ENCODE measurements around the gene SULF2. TPM values are rescaled to one million over a fixed set of nuclear protein-coding genes. Genes with fewer than 3 reads are reported as not detected.

SULF2 gene
- total and polyA plus RNA-seq, 2 of the 13 experiments (the other 11 are each of a cell fraction or from before 2014, with no cell fraction given), result 7.2 to 50.9 TPM

DNA sequence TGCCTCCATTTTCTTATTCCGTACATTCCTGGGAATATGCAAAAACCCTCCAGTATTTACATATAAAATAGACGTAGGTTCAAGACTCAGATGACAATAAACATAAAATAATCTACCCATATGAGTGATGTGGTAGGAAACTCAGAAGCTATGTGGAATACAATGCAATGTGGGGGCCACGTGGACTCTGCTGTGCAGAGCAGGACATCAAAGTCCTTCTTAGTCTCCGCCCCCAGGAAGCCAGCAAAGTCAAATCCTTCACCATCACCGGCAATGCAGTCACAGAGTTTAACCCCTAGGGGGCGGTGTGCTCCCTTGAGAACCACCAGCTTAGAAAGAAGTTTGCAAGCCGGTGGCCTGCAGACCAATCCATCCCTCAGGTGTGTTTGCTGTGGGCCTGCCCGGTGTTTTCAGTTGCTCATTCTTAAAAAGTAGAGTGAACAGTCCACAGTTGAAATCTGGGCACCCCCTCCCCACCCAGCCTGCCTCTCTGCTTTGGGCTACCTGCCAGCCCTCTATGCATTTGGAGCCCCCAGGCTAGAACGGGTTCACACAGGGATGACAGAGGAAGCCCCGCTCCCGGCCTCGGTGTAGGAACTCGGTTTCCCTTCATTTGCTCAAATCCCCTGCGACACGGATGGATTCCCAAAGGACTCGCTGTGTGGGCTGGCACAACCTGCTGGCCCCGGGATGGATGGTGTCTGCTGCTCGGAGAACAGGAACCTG lies 59.9 kb downstream of the SULF2 start (continued):
- TF ChIP-seq, protein P1, sequence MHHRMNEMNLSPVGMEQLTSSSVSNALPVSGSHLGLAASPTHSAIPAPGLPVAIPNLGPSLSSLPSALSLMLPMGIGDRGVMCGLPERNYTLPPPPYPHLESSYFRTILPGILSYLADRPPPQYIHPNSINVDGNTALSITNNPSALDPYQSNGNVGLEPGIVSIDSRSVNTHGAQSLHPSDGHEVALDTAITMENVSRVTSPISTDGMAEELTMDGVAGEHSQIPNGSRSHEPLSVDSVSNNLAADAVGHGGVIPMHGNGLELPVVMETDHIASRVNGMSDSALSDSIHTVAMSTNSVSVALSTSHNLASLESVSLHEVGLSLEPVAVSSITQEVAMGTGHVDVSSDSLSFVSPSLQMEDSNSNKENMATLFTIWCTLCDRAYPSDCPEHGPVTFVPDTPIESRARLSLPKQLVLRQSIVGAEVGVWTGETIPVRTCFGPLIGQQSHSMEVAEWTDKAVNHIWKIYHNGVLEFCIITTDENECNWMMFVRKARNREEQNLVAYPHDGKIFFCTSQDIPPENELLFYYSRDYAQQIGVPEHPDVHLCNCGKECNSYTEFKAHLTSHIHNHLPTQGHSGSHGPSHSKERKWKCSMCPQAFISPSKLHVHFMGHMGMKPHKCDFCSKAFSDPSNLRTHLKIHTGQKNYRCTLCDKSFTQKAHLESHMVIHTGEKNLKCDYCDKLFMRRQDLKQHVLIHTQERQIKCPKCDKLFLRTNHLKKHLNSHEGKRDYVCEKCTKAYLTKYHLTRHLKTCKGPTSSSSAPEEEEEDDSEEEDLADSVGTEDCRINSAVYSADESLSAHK (CRISPR knock-in tag; IDR thresholded peaks at IDR 0.05; ENCODE audit: borderline replicate concordance), result no peak; the same call in 1 of the 2 replicates
- TF ChIP-seq ZBTB1 (CRISPR knock-in tag; IDR thresholded peaks at IDR 0.05; ENCODE audit: borderline replicate concordance) (0 out of 2 replicates have a peak, but pooled peaks have one; percentile 47), XBP1 (CRISPR knock-in tag; IDR thresholded peaks at IDR 0.05) (no peak), ZNF572 (CRISPR knock-in tag; IDR thresholded peaks at IDR 0.05) (peak; percentile 45; the same call in 1 of the 2 replicates), ZBTB7B (CRISPR knock-in tag; IDR thresholded peaks at IDR 0.05) (peak; percentile 77), KLF12 (CRISPR knock-in tag; IDR thresholded peaks at IDR 0.05; ENCODE audit: borderline replicate concordance) (no peak), PTBP1 (IDR thresholded peaks at IDR 0.05; ENCODE audit: low read depth, low read length, poor library complexity, severe bottlenecking) (no peak), ZMYM4 (CRISPR knock-in tag; IDR thresholded peaks at IDR 0.05) (peak; percentile 86), NAIF1 (CRISPR knock-in tag; IDR thresholded peaks at IDR 0.05; ENCODE audit: borderline replicate concordance) (0 out of 2 replicates have a peak, but pooled peaks have one; percentile 64), ZNF619 (CRISPR knock-in tag; IDR thresholded peaks at IDR 0.05) (0 out of 2 replicates have a peak, but pooled peaks have one; percentile 31), RCOR2 (CRISPR knock-in tag; IDR thresholded peaks at IDR 0.05) (peak; percentile 75; the same call in 1 of the 2 replicates), ZSCAN30 (CRISPR knock-in tag; IDR thresholded peaks at IDR 0.05) (no peak), ZNF430 (CRISPR knock-in tag; IDR thresholded peaks at IDR 0.05) (peak; percentile 71; the same call in 1 of the 2 replicates), ZNF292 (CRISPR knock-in tag; IDR thresholded peaks at IDR 0.05; ENCODE audit: borderline replicate concordance, low read depth) (peak; percentile 32; the same call in 1 of the 2 replicates), SAP130 (CRISPR knock-in tag; IDR thresholded peaks at IDR 0.05; ENCODE audit: low read depth) (peak; percentile 96), ZSCAN12 (CRISPR knock-in tag; IDR thresholded peaks at IDR 0.05) (no peak), KLF9 (CRISPR knock-in tag; IDR thresholded peaks at IDR 0.05; ENCODE audit: low read depth) (peak; percentile 89; the same call in 1 of the 2 replicates), ZNF12 (CRISPR knock-in tag; IDR thresholded peaks at IDR 0.05) (peak; percentile 50; the same call in 1 of the 2 replicates), CBX2 (IDR thresholded peaks at IDR 0.05; ENCODE audit: low read depth, low read length) (no peak), CBX2 (CRISPR knock-in tag; IDR thresholded peaks at IDR 0.05; ENCODE audit: low read depth) (no peak), CREM (IDR thresholded peaks at IDR 0.05) (peak; percentile 47), CREM (CRISPR knock-in tag; IDR thresholded peaks at IDR 0.05) (no peak), ZNF644 (CRISPR knock-in tag; IDR thresholded peaks at IDR 0.05; ENCODE audit: low read depth) (peak; percentile 73; the same call in 1 of the 2 replicates), U2AF2 (IDR thresholded peaks at IDR 0.05; ENCODE audit: low read depth, low read length) (no peak)
- TF ChIP-seq, protein P2, sequence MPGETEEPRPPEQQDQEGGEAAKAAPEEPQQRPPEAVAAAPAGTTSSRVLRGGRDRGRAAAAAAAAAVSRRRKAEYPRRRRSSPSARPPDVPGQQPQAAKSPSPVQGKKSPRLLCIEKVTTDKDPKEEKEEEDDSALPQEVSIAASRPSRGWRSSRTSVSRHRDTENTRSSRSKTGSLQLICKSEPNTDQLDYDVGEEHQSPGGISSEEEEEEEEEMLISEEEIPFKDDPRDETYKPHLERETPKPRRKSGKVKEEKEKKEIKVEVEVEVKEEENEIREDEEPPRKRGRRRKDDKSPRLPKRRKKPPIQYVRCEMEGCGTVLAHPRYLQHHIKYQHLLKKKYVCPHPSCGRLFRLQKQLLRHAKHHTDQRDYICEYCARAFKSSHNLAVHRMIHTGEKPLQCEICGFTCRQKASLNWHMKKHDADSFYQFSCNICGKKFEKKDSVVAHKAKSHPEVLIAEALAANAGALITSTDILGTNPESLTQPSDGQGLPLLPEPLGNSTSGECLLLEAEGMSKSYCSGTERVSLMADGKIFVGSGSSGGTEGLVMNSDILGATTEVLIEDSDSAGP (CRISPR knock-in tag; IDR thresholded peaks at IDR 0.05; ENCODE audit: borderline replicate concordance), result peak; percentile 70
- TF ChIP-seq, protein P3, sequence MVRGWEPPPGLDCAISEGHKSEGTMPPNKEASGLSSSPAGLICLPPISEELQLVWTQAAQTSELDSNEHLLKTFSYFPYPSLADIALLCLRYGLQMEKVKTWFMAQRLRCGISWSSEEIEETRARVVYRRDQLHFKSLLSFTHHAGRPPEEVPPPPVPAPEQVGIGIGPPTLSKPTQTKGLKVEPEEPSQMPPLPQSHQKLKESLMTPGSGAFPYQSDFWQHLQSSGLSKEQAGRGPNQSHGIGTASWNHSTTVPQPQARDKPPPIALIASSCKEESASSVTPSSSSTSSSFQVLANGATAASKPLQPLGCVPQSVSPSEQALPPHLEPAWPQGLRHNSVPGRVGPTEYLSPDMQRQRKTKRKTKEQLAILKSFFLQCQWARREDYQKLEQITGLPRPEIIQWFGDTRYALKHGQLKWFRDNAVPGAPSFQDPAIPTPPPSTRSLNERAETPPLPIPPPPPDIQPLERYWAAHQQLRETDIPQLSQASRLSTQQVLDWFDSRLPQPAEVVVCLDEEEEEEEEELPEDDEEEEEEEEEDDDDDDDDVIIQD (CRISPR knock-in tag; IDR thresholded peaks at IDR 0.05; ENCODE audit: low read depth), result peak; percentile 76; the same call in 1 of the 2 replicates

All from HepG2 (cell line).